NCI-H748 (cell line): ENCODE data around the gene CPA4.
"Not testable (repeated sequence)": the region's sequence is repeated elsewhere in the genome, so short reads cannot be mapped to it uniquely, and the experiment has no call there.

ENCODE experiments used
- DNase-seq: peaks from one replicate; lab custom pipeline; 2025; ENCODE audit not compliant: unreplicated experiment; lab: John Stamatoyannopoulos, UW

CPA4 gene, protein sequence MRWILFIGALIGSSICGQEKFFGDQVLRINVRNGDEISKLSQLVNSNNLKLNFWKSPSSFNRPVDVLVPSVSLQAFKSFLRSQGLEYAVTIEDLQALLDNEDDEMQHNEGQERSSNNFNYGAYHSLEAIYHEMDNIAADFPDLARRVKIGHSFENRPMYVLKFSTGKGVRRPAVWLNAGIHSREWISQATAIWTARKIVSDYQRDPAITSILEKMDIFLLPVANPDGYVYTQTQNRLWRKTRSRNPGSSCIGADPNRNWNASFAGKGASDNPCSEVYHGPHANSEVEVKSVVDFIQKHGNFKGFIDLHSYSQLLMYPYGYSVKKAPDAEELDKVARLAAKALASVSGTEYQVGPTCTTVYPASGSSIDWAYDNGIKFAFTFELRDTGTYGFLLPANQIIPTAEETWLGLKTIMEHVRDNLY

DNA sequence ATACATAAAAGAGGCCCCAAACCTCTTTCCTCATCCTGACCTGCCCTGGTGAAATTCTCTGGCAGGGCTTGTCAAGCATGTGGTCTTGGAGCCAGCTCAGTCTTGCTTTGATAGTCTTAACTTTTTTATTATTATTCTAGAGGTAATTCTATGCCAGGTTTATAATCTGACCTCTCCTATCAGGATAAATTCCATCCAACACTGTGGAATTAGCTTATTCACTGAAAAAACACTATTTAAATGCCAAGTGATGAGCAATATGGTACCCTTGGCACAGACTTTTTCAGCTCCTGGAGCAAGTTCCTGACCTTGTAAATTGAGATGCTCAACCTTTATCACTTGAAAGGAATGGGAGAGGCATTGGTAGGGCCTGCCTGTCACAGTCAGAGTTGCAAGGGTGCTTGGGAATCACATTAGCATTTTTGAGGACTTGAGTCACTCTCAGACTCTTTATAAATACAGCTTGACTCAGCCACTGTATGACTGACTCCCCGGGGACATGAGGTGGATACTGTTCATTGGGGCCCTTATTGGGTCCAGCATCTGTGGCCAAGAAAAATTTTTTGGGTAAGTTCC lies at the start of gene CPA4:
Gene CPA4, plus strand, starts transcription at position 480 of the 576 bp plus-strand sequence. Its CDS starts 20 bp downstream, at position 500.
- DNase-seq, result no peak

DNA sequence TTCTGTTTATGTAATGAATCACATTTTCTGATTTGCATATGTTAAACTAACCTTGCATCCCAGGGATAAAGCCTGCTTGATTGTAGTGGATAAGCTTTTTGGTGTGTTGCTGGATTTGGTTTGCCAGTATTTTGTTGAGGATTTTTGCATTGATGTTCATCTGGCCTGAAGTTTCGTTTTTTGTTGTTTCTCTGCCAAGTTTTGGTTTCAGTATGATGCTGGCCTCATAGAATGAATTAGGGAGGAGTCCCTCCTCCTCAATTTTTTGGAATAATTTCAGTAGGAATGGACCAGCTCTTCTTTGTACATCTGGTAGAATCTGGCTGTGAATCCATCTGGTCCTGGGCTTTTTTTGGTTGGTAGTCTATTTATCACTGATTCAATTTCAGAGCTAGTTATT lies 49.5 kb upstream of the CPA4 start:
- DNase-seq, result not testable (repeated sequence)

DNA sequence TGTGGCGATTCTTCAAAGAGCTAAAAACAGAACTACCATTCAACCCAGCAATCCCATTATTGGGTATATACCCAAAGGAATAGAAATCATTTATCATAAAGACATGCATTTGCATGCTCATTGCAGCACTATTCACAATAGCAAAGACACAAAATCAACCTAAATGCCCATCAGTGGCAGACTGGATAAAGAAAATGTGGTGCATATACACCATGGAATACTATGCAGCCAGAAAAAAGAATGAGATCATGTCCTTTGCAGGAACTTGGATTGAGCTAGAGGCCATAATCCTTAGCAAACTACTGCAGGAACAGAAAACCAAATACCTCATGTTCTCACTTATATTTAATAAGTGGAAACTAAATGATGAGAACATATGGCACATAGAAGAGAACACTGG lies 46.5 kb upstream of the CPA4 start:
- not testable (repeated sequence) for DNase-seq

DNA sequence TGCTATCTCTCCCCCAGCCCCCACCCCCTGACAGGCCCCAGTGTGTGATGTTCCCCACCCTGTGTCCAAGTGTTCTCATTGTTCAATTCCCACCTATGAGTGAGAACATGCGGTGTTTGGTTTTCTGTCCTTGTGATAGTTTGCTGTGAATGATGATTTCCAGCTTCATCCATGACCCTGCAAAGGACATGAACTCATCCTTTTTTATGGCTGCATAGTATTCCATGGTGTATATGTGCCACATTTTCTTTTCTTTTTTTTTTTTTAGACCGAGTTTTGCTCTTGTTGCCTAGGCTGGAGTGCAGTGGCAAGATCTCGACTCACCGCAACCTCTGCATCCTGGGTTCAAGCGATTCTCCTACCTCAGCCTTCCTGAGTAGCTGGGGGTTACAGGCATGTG lies 44.1 kb upstream of the CPA4 start:
- DNase-seq, result not testable (repeated sequence)

DNA sequence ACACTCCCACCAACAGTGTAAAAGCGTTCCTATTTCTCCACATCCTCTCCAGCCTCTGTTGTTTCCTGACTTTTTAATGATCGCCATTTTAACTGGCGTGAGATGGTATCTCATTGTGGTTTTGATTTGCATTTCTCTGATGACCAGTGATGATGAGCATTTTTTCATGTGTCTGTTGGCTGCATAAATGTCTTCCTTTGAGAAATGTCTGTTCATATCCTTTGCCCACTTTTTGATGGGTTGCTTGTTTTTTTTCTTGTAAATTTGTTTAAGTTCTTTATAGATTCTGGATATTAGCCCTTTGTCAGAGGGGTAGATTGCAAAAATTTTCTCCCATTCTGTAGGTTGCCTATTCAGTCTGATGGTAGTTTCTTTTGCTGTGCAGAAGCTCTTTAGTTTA lies 43.3 kb upstream of the CPA4 start:
- not testable (repeated sequence) for DNase-seq

DNA sequence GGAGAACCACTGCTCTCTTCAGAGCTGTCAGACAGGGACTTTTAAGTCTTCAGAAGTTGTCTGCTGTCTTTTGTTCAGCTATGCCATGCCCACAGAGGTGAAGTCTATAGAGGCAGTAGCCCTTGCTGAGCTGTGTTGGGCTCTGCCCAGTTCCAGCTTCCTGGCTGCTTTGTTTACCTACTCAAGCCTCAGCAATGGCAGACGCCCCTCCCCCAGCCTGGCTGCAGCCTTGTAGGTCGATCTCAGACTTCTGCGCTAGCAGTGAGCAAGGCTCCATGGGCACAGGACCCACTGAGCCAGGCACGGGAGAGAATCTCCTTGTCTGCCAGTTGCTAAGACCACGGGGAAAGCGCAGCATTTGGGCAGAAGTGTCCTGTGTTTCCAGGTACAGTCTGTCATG lies 38.4 kb upstream of the CPA4 start:
- peak; percentile 14 for DNase-seq

DNA sequence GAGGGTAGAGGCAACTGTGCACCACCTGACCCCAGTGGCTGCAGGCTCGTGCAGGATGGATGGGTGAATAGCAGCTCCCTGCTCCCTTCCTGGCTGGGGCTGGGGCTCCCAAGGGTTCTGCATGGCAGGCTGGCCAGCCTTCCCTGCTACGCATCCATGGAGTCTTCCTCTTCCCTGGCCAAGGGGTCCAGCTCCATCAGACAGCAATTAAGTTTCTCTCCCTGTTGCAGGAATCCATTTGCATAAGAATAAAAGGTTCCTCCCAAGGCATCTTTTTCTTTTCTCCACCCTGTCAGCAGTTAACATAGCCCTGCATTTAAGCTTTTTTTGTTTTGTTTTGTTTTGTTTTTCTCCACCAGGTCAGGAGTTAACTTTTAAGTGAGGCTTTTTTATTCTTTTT lies 36.3 kb upstream of the CPA4 start:
- DNase-seq, result no peak

DNA sequence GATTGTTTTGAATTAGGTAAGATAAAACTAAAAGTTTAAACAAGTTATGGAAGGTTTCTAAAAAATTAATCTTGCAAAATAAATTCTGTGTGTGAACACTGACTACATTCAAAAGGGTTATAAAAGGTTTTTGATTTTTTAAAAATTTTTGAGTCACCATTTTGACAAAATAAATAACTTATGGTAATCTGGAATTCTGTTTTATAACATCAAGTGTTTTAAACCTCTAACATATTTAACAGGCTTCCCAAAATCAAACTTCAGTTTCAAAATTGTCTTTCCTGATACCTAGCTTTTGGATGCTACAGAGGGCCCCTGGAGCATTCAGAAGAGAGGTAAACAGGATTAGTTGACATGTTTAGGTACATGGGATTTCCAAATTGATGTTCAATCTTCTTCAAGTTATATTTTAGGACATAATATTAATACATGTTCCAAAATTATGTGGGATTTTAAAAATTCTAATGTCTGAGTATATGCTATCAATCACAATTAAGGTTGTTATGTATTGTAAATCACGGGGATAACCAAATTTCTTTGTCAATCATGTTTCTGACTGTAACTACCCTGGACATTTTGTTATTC lies 34.4 kb upstream of the CPA4 start:
- no peak for DNase-seq

DNA sequence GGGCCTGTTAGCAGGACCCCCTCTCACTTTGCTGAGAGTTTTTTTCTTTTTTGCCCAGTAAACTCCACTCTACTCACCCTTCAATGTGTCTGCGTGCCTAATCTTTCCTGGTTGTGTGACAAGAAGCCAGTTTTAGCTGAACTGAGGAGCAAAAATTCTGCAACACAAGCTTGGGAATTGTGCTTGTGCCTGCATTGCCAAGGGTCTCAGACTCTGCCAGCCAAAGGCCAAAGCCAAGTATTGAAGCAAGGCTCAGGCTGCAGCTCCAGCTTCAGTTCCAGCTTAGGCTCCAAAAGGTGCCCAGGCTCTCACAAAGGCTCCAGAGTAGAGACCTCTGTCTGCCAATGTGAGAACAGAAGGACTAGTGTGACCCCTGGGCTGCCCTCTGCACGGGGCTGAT lies 30.5 kb upstream of the CPA4 start:
- DNase-seq, result no peak

DNA sequence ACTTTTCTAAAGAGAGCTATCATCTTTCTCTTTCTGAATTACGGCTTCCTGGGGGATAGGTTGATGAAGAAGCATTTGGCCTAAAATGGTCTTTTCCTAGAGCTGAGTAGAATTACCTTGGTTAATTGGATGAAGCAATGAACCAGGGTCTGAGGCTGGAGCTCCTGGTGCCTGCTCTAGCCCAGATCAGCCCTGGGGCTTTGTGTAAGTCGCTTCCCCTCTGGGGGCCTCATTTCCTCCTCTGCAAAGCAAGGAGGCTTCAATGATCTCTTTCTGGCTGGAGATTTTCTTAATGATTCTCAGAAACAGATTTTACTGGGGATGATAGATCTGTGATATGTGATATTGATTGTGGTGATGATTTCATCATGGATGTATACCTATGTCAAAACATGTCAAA lies 29.8 kb upstream of the CPA4 start:
- DNase-seq, result no peak

DNA sequence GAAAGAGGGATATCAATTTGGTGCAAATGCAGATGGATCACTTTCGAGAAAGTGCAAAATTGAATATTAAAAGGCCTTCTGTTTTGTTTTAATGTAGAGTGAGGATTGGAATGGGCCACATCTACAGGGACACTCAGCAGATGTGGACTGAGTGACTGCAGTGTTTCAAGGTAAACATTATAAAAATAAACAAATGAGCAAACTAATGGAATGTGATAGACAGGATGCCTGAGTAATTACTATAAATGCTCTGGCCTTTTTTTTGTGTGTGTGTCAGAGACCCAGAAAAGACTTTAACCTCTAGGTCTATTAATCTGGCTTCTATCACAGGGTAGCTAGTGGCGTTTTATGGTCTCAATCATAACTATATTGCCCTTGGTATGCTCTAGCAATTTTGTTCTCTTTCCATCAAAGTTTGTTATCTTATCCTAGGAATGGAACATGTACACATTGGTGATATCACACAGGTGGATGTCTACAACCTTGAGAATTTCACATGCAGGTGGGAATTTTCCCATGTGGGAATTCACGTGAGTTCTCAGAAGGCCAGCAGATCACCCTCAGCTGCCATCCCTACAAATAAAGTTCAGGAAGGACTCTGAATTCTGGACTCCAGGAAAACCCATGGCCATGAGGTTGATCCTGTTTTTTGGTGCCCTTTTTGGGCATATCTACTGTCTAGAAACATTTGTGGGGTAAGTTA lies 26.6 kb upstream of the CPA4 start, which contains the start of gene CPA2:
Gene CPA2, plus strand, starts transcription at position 606 of the 703 bp plus-strand sequence. Its CDS starts 19 bp downstream, at position 625.
- no peak for DNase-seq

DNA sequence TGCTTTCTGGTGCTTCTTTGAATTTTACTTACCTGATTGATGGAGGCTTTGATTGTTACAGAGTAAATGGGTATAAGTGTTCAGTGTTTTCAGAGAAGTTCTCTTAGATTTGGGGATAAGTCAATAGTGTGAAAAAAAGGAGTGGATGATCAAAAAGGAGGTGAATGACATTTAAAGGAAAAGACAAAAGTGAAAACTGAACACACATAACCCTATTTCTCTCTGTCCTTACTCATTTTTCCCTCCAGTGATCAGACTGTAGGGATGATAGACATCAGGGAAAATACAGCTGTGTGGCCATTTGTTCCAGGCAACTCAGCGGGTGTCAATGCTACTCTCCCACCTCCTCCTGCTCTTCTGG lies 26.0 kb upstream of the CPA4 start:
- no peak for DNase-seq

DNA sequence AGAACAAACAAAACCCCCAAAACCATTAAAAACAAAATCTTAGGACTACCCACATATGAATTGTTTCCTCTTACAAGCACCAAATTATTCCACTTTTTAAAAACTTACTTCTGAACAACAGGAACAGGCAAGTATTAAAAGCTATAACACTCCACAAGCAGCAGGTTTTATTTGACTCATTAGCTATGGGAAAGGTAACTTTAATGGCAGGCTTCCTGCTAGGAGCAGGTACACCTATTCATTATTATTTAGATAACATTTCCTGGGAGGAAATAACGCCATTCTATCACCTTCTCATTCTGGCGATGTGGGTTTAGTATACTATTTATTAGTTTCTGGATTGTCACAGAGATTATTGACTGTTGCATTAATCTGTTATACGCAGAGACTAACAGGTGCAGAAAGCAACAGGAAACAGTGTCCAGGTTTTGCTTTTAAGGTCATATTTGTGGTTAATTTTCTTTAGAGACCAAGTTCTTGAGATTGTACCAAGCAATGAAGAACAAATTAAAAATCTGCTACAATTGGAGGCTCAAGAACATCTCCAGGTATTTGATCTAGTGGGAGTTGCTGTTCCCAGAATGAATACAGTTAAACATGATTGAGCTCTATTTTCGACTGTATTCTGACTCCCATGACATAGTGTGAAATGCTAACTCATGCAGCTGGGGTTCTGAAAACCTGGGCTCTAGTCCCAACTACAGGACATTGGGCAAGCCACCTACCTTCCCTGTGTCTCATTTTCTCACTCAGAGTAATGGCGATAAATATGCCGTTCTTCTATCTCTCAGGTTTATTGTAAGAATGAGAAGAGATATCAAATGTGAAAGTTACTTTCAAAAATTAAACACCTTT lies 24.3 kb upstream of the CPA4 start:
- peak; percentile 39 for DNase-seq

DNA sequence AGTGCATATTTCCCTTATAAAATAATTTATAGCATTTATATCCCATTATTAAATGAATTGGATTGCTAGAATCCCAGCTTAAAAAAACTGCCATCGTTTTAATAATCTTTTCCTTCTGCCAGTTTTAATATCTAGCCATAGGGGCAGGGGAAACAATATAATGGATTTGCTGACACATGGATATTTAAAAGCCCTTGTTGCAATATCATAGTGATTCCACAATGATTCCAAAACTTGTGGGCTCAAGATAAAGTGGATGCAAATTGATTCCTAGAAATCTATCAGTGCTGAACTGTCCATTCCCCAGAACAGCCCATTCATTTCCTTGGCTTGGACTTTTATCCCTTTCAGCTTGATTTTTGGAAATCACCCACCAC lies 23.7 kb upstream of the CPA4 start:
- DNase-seq, result no peak

DNA sequence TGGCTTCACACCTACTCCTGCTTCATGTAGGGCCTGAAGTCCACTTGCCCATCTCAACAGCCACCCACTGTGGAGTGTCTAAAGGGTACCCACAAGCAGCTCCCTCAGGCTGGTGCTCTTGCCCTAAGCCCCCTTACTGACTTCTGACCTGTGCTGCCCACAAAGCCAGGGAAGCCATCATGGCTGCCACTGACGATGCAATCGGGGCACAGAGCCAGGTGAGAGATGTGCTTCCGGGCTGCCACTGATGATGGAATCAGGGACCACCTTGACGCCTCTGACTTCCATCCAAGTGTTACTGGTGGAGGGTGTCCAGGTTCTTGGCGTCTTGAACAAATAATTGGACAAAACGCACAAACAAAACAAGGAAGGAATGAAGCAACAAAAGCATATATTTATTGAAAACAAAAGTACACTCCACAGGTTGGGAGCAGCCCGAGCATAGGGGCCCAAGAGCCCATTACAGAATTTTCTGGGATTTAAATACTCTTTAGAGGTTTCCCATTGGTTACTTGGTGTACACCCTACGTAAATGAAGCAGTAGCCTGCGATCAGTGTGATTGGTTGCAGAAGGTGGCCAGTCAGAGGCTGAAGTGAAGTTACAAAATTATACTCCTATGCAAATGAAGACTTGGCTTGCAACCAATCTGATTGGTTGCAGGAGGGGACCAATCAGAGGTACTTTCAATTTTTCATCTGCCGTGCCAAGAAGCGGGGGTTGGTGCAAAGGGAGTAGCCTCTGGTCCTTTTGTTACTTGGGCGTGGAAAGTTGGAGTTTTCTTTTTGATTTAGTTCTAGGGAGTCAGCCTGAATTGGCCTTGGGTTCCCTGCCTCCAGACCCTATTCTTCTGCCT lies 21.8 kb upstream of the CPA4 start:
- DNase-seq, result peak; percentile 54

DNA sequence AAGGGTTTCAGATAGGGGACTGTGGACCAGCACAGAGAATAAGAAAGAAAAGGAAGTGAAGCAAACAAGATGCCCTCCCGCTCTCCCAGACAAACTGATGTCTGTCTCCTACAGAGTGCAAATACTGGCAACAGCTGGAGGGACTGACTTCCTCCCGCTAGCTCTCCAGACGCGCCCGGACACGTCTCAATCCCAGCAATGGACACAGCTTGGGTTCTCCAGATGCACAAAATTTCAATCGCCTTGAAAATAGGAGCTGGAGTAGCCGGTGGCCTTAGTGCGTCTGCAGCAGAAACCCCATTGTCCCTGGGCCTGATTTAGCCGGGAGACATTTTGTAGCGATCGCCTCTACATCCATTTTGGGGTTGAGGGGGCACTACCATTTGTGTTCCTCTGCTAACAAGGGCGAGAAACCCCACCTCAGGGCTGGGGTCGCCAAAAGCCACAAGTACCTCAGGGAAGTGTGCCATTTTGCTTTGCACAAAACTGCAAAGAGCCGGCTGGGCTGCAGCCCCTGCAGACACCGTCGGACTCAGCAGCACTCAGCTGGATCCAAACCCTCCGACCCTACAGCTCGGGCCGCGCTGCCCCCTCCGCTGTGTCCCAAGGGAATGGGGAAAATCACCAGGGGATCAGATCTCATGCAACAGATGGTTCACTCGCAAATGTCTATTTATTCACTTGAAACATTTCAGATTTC lies 20.4 kb upstream of the CPA4 start:
- peak; percentile 95 for DNase-seq

DNA sequence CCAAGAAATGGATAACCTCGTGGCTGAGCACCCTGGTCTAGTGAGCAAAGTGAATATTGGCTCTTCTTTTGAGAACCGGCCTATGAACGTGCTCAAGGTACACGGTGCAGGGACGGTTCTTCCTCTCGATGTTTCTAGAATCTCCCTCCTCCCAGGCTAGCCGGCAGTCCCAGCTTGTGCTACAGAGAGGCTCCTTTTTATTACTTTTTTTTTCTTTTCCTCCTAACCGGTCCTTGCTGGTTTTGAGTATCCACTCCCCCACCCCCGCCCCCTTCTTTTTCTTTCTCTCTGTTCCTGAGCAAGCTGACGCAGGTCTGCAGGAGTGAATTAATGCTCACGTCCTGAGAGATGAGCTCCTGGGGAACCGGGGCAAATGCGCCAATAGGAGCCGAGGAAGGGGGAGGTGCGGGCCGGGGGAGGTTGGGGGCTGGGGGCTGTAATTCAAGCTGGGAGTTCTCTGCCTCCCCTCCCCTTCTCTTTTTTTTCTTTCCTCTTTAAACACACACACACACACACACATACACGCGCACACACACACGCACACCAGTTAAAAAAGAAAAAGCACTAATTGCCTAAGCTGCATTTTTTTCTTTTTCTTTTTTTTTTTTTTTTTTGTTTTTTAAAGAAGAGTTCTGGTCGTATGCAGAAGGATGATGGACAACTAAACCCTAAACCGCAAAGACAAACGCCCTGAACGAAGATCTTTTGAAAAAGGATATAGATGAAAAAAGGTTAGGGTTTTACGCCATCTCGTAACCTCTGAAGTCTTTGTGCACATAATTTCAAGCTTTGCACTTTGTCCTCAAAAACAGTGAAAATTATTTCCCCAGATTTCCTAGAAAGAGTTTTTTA lies 19.7 kb upstream of the CPA4 start:
- peak; percentile 99 for DNase-seq

DNA sequence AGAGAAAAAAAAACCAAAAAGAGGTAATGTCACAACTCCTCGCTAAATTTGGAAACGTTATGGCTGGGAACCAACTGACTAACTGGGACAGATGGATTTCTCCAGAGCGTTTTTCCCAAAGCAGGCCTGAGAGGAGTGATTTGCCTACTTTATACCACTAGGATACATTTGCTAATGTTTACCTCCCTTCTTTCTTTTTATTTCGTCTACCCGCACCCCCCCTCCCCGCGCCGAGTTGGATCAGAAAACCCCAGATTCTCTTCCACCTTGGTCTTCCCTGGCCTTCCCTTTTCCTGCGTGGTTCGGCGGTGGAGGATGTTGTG lies 19.1 kb upstream of the CPA4 start:
- DNase-seq, result peak; percentile 85
